ENCODE results near the gene ALPG. TPM values are rescaled to one million over a fixed set of nuclear protein-coding genes. Genes with fewer than 3 reads are reported as not detected.

ALPG gene
- total and polyA plus RNA-seq, 2 of the 13 experiments (the other 11 are each of a cell fraction or from before 2014, with no cell fraction given) = not detected

GRCh38 chr2:232420463-232421188 is 14.0 kb downstream of the ALPG start (continued):
- no peak for TF ChIP-seq MLX (CRISPR knock-in tag; IDR thresholded peaks at IDR 0.05)
- no peak for TF ChIP-seq NR2F6 (IDR thresholded peaks at IDR 0.05)
- no peak for TF ChIP-seq NR2F6 (CRISPR knock-in tag; IDR thresholded peaks at IDR 0.05)

- FAIRE-seq = no peak
- Histone ChIP-seq H3K4me2 (ENCODE audit: low read depth, low read length) (no peak overlapping the region), H3K36me3 (replicated peaks in 1 of 2; ENCODE audit: control insufficient read depth in 1 of 2, insufficient read depth in 2 of 2, low read length in 2 of 2) (no peaks in the 10 kb centered on the region), H2AFZ (ENCODE audit: low read length) (no peak overlapping the region), H3K27me3 (ENCODE audit: control insufficient read depth in 1 of 2, insufficient read depth in 2 of 2, low read length in 2 of 2) (peaks cover 15 to 55% of the 10 kb centered on the region in 2 experiments), H3K4me1 (ENCODE audit: insufficient read depth, low read length) (no peaks in the 10 kb centered on the region), H3K9me3 (ENCODE audit: low read length) (peaks cover 16% of the 10 kb centered on the region), H3K9ac (ENCODE audit: insufficient read depth, low read depth, low read length) (no peak overlapping the region), H3K79me2 (ENCODE audit: insufficient read depth, low read length) (no peaks in the 10 kb centered on the region), H3K4me3 (replicated peaks in 1 of 3; ENCODE audit: insufficient read depth in 1 of 3, low read depth in 2 of 3, low read length in 3 of 3) (no peak overlapping the region), H3K27ac (ENCODE audit: extremely low read length, insufficient read depth, low read length) (no peak overlapping the region), H4K20me1 (ENCODE audit: insufficient read depth, low read length) (no peaks in the 10 kb centered on the region)
- POLR2A ChIA-PET = no interaction called here
- CTCF ChIA-PET (ENCODE audit: low intra/inter-chr PET ratio, low total read pairs) = no interaction called here
- in situ Hi-C loops (cut with HindIII; ENCODE audit: extremely low pct_ligation_motif_present, low pct_unique_long_range_greater_than_20kb) (no loop called here), intact Hi-C loops (cut with micrococcal nuclease; ENCODE audit: unreplicated experiment) (no loop called here)
- BruUV-seq (replicated peaks) = no TSS peak
- 57% methylated on average over 18 of the region's 22 CpGs for WGBS (ENCODE audit: low lambda C conversion rate)
- TF ChIP-seq ZBTB4 (CRISPR knock-in tag; IDR thresholded peaks at IDR 0.05; ENCODE audit: borderline replicate concordance) = no peak
- TF ChIP-seq ZNF724P (CRISPR knock-in tag; IDR thresholded peaks at IDR 0.05; ENCODE audit: borderline replicate concordance) = no peak
- TF ChIP-seq ZNF263 (CRISPR knock-in tag; IDR thresholded peaks at IDR 0.05) = peak; percentile 71
- no peak for ATAC-seq
- no peak for DNase-seq (ENCODE audit: low spot score)
Measured at GRCh38 chr2:232421189-232421785, 14.6 kb downstream of the ALPG start.

Data from HepG2 (cell line).